Vagina (tissue), 2 donors: ENCODE measurements around the gene DDIT3. TPM values are rescaled to one million over a fixed set of nuclear protein-coding genes. Genes with fewer than 3 reads are reported as not detected.

Experiments used
- DNase-seq, 2 donors: peaks; one replicate each; pipeline ENCODE4 v3.0.0-alpha.2; 2017; ENCODE audit errors: extremely low spot score in 2 of 2
- H3K27ac ChIP-seq: fragments of 200-600 bp; sonication (generic); one replicate; pipeline ENCODE4 v1.5.1; 2019
- H3K27me3 ChIP-seq: fragments of 200-600 bp; sonication (generic); one replicate; pipeline ENCODE4 v1.5.1; 2019
- H3K36me3 ChIP-seq, 2 donors: fragments of 200-600 bp; sonication (generic); one replicate each; pipeline ENCODE4 v1.5.1; 2017 to 2019
- H3K4me1 ChIP-seq: fragments of 200-600 bp; sonication (generic); one replicate; pipeline ENCODE4 v1.5.1; 2019
- H3K4me3 ChIP-seq, 2 donors: fragments of 200-600 bp; sonication (generic); 1 replicate in 1 of 2; 2 replicates in 1 of 2; pipeline ENCODE4 v1.5.1; 2016 to 2019
- H3K9me3 ChIP-seq: fragments of 200-600 bp; sonication (generic); one replicate; pipeline ENCODE4 v1.5.1; 2019
- POLR2A ChIP-seq, 2 donors: fragments of 450-650 bp; IDR thresholded peaks; one replicate each; pipeline ENCODE4 v1.6.1; 2017; ENCODE audit warnings: antibody characterized with exemption in 2 of 2, mild to moderate bottlenecking in 2 of 2, moderate library complexity in 2 of 2
- POLR2AphosphoS5 ChIP-seq, 2 donors: sonication (generic); formaldehyde crosslinking; IDR thresholded peaks; one replicate each; pipeline ENCODE4 v1.9.0; 2017; ENCODE audit warnings: antibody characterized with exemption in 2 of 2, mild to moderate bottlenecking in 2 of 2, low read depth in 1 of 2; ENCODE audit not compliant: insufficient read depth in 1 of 2
- intact Hi-C: fragments of 100-400 bp; cut with DNase I; formaldehyde crosslinking; loops from one replicate; pipeline ENCODE4 v1.15.1; 2023
- total RNA-seq: library from RNA; depleted of rRNA; stranded (reverse); fragments of >200 nt; gene quantifications from one replicate; pipeline ENCODE4 v1.2.3, GENCODE V29; 2016
- TF ChIP-seq, protein P1 (sequence below), 3 experiments: fragments of 450-650 bp in 2 of 3; fragments of 200-600 bp in 1 of 3; sonication (generic) in 1 of 3; IDR thresholded peaks; one replicate each; pipeline ENCODE4 v1.5.1; 2017 to 2019; ENCODE audit warnings: antibody characterized with exemption in 3 of 3, mild to moderate bottlenecking in 2 of 3, moderate library complexity in 2 of 3

The DDIT3 gene
- total RNA-seq, 1 donor from 2014 or later, result 25.0 TPM

GRCh38 chr12:57525615-57526383, 5.5 kb upstream of the DDIT3 start:
- no peak for DNase-seq
- no peaks in the 10 kb centered on the region for H3K9me3 ChIP-seq
- intact Hi-C loops, result no loop called here
- H3K4me1 ChIP-seq, result peaks cover 55% of the 10 kb centered on the region
- H3K36me3 ChIP-seq, result peaks cover 0 to 60% of the 10 kb centered on the region in 2 donors
- H3K4me3 ChIP-seq, result no peak overlapping the region
- no peaks in the 10 kb centered on the region for H3K27me3 ChIP-seq
- peak overlapping the region; percentile 99 for H3K27ac ChIP-seq
- TF ChIP-seq POLR2AphosphoS5 (IDR thresholded peaks at IDR 0.05; ENCODE audit: insufficient read depth in 1 of 2, low read depth in 1 of 2) (no peak), POLR2A (IDR thresholded peaks at IDR 0.05) (no peak)
- TF ChIP-seq, protein P1, sequence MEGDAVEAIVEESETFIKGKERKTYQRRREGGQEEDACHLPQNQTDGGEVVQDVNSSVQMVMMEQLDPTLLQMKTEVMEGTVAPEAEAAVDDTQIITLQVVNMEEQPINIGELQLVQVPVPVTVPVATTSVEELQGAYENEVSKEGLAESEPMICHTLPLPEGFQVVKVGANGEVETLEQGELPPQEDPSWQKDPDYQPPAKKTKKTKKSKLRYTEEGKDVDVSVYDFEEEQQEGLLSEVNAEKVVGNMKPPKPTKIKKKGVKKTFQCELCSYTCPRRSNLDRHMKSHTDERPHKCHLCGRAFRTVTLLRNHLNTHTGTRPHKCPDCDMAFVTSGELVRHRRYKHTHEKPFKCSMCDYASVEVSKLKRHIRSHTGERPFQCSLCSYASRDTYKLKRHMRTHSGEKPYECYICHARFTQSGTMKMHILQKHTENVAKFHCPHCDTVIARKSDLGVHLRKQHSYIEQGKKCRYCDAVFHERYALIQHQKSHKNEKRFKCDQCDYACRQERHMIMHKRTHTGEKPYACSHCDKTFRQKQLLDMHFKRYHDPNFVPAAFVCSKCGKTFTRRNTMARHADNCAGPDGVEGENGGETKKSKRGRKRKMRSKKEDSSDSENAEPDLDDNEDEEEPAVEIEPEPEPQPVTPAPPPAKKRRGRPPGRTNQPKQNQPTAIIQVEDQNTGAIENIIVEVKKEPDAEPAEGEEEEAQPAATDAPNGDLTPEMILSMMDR (IDR thresholded peaks at IDR 0.05), result no peak

- peaks cover 0 to 53% of the 10 kb centered on the region in 2 donors for H3K36me3 ChIP-seq
- no peak for DNase-seq
- H3K9me3 ChIP-seq, result no peaks in the 10 kb centered on the region
- peak overlapping the region; percentile 99 for H3K27ac ChIP-seq
- no peaks in the 10 kb centered on the region for H3K27me3 ChIP-seq
- TF ChIP-seq POLR2A (IDR thresholded peaks at IDR 0.05), result no peak
- TF ChIP-seq, protein P1 (IDR thresholded peaks at IDR 0.05), result no peak
- TF ChIP-seq POLR2AphosphoS5 (IDR thresholded peaks at IDR 0.05; ENCODE audit: insufficient read depth in 1 of 2, low read depth in 1 of 2), result no peak
- H3K4me1 ChIP-seq, result peaks cover 55% of the 10 kb centered on the region
- intact Hi-C loops, result no loop called here
- H3K4me3 ChIP-seq, result peak overlapping the region in 1 of 2 donors; percentile 90
These were observed 4.7 kb upstream of the DDIT3 start for GRCh38 chr12:57524814-57525614.

DNA sequence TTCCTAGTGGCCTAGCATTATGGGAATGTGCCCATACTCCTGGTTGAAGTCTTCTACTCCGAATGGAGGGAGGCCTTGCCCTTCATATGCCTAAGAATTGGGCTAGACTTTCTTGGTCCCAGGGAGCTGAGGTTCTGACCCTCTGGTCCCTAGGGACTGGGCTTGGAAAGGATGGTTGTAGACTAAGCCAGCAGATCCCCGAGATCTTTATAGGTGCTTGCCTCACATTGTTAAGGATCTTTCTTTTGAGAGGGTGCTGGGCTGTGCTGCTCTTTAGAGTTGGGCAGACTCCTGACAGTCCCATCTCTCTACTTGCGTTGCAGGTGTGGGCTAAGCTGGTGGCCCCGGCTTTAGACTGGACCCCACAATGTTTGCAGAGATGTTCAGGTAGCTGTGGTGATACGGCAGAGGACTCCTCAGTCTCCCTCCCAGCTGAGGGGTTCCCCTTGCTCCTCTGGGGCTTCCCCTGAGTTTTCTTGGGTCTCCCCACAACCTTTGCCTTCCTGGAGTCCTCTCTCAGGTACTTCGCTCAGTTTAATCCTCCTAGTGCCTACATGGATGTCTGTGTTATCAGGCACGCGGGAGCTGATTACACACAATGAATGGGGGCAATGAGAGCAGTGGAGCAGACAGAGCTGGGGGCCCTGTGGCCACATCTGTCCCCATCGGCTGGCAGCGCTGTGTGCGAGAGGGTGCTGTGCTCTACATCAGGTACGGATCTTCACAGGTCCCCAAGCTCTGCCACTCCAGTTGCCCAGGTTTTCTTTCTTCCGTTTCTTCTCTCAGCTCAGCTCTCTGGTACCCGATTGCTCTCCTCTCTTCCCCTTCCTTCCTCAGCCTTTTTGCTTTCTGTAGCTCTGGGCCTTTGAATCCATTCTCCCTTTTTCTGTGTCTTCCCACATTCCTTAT, 3.6 kb upstream of the DDIT3 start:
- intact Hi-C loops, result no loop called here
- H3K4me3 ChIP-seq, result peak overlapping the region; percentile 82 to 90
- peak overlapping the region; percentile 99 for H3K27ac ChIP-seq
- peaks cover 54% of the 10 kb centered on the region for H3K4me1 ChIP-seq
- TF ChIP-seq POLR2A (IDR thresholded peaks at IDR 0.05) (no peak), POLR2AphosphoS5 (IDR thresholded peaks at IDR 0.05; ENCODE audit: insufficient read depth in 1 of 2, low read depth in 1 of 2) (no peak)
- no peak for DNase-seq
- no peaks in the 10 kb centered on the region for H3K27me3 ChIP-seq
- no peaks in the 10 kb centered on the region for H3K9me3 ChIP-seq
- H3K36me3 ChIP-seq, result peaks cover 0 to 43% of the 10 kb centered on the region in 2 donors

DNA sequence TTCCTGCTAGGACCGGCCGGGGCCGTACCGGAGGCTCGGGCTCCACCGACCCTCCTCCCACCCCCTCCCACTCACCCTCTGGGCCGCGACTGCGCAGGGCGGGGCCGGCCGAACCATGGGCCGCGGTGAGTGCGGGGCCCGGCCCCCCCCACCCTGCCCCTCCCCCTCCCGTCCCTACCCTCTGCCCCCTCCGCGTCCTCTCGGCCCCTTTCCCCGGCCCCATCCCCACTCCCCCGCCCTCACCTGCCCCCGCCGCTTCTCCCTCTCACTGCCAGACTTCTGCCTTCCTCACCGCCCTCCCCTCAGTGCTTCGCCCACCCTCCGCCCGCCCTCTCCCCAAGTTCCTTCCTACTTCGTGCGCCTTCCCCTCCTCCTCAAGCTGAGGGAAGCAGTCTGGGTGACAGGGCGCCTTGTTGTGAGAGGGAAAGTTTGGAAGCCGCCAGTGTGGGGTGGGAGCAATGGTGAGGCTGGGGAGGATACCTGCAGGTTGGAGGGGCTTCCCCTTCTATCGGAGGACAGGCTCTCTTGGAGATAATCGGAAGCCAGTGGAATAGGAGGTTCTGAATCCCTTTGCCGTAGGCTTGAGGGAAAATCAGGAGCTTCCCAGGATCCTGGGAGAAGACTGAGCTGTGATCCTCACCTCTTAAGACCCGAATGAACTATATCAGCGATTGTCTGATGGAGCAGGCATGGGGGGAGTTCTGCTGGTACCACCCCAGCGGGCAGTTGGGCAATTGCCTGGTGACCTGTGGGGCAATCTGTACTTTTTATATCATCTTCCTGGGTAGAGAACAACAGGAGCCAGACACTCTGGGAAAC, 2.8 kb upstream of the DDIT3 start:
- H3K36me3 ChIP-seq, result peaks cover 0 to 34% of the 10 kb centered on the region in 2 donors
- DNase-seq, result peak in 1 of 2 donors; percentile 95
- peak overlapping the region; percentile 82 to 90 for H3K4me3 ChIP-seq
- no peaks in the 10 kb centered on the region for H3K9me3 ChIP-seq
- H3K27ac ChIP-seq, result peak overlapping the region; percentile 99
- no peaks in the 10 kb centered on the region for H3K27me3 ChIP-seq
- H3K4me1 ChIP-seq, result peaks cover 63% of the 10 kb centered on the region
- TF ChIP-seq POLR2AphosphoS5 (IDR thresholded peaks at IDR 0.05; ENCODE audit: insufficient read depth in 1 of 2, low read depth in 1 of 2), result no peak
- peak in 1 of 2 donors; percentile 56 for TF ChIP-seq POLR2A (IDR thresholded peaks at IDR 0.05)
- TF ChIP-seq, protein P1 (IDR thresholded peaks at IDR 0.05), result peak in 1 of 3 experiments; percentile 12
- intact Hi-C loops, result no loop called here
